HEK293 (cell line): ENCODE measurements around the gene SULF2.
A peak's percentile ranks its signal among the peaks of the same experiment; 100 is the strongest.

Experiments
- CTCF ChIA-PET: fragments of 350-600 bp; formaldehyde crosslinking; extraction: SDS; loops from one replicate; lab custom pipeline; 2021; ENCODE audit warnings: antibody characterized with exemption; lab: Yijun Ruan, JAX
- POLR2A ChIA-PET: fragments of 300-600 bp; formaldehyde crosslinking; extraction: SDS; loops from one replicate; lab custom pipeline; 2020; ENCODE audit warnings: antibody characterized with exemption, inconsistent platforms; lab: Yijun Ruan, JAX
- H3K27ac ChIP-seq: fragments of 200-500 bp; sonication (Bioruptor generic); 2 replicates; pipeline ENCODE4 v1.5.1; 2014; ENCODE audit warnings: low read depth, low read length, control low read depth, inconsistent platforms; ENCODE audit errors: extremely low read depth
- H3K36me3 ChIP-seq, 2 experiments: fragments of 200-500 bp in 1 of 2; sonication (Bioruptor generic) in 1 of 2; 1 replicate in 1 of 2; 2 replicates in 1 of 2; pipeline ENCODE4 v1.5.1; 2014 to 2017; ENCODE audit warnings: inconsistent platforms in 2 of 2, low read length in 2 of 2; ENCODE audit not compliant: control insufficient read depth in 2 of 2, insufficient read depth in 1 of 2
- H3K4me1 ChIP-seq: fragments of 200-500 bp; sonication (Bioruptor generic); 2 replicates; pipeline ENCODE4 v1.5.1; 2014; ENCODE audit warnings: mild to moderate bottlenecking, low read length, inconsistent platforms; ENCODE audit not compliant: control insufficient read depth, insufficient read depth
- H3K4me3 ChIP-seq: 2 replicates; pipeline ENCODE4 v1.5.1; 2011; ENCODE audit warnings: low read depth, mild to moderate bottlenecking, control low read depth, low read length, moderate library complexity
- H3K9me3 ChIP-seq: fragments of 200-500 bp; sonication (Bioruptor generic); 2 replicates; pipeline ENCODE4 v1.5.1; 2014; ENCODE audit warnings: low read depth, low read length, inconsistent platforms; ENCODE audit not compliant: control insufficient read depth, insufficient read depth
- EGR2 ChIP-seq: fragments of 450-650 bp; formaldehyde crosslinking; IDR thresholded peaks from 2 replicates; pipeline ENCODE4 v1.5.1; 2016; ENCODE audit warnings: low read depth, missing biosample characterization, missing genetic modification characterization
- HOXC10 ChIP-seq: sonication (generic); formaldehyde crosslinking; IDR thresholded peaks from 2 replicates; pipeline ENCODE4 v1.8.1; 2023; ENCODE audit warnings: mild to moderate bottlenecking, missing genetic modification reagents
- PBX3 ChIP-seq: sonication (generic); formaldehyde crosslinking; IDR thresholded peaks from 2 replicates; pipeline ENCODE4 v1.8.1; 2022; ENCODE audit warnings: mild to moderate bottlenecking, moderate library complexity, missing genetic modification reagents
- ZNF280C ChIP-seq: fragments of 450-650 bp; formaldehyde crosslinking; IDR thresholded peaks from 2 replicates; pipeline ENCODE4 v1.5.1; 2016; ENCODE audit warnings: missing biosample characterization, missing genetic modification characterization
- ZNF350 ChIP-seq: fragments of 450-650 bp; formaldehyde crosslinking; IDR thresholded peaks from 2 replicates; pipeline ENCODE4 v1.5.0; 2017; ENCODE audit warnings: missing biosample characterization, mild to moderate bottlenecking, missing genetic modification characterization
- ZNF394 ChIP-seq: fragments of 450-650 bp; formaldehyde crosslinking; IDR thresholded peaks from 2 replicates; pipeline ENCODE4 v1.5.1; 2016; ENCODE audit warnings: missing biosample characterization, missing genetic modification characterization, mild to moderate bottlenecking, moderate library complexity, borderline replicate concordance
- ZNF555 ChIP-seq: fragments of 450-650 bp; formaldehyde crosslinking; conservative IDR thresholded peaks from 2 replicates; pipeline ENCODE4 v1.5.1; 2017; ENCODE audit warnings: missing biosample characterization, mild to moderate bottlenecking, missing genetic modification characterization, inconsistent platforms
- ZNF585B ChIP-seq: fragments of 450-650 bp; formaldehyde crosslinking; IDR thresholded peaks from 2 replicates; pipeline ENCODE4 v1.5.1; 2016; ENCODE audit warnings: missing biosample characterization, missing genetic modification characterization
- ZNF654 ChIP-seq: fragments of 450-650 bp; formaldehyde crosslinking; IDR thresholded peaks from 2 replicates; pipeline ENCODE4 v1.5.1; 2016; ENCODE audit warnings: low read depth, missing biosample characterization, missing genetic modification characterization
- ZNF76 ChIP-seq: fragments of 450-650 bp; formaldehyde crosslinking; IDR thresholded peaks from 2 replicates; pipeline ENCODE4; 2016; ENCODE audit warnings: low read depth, missing biosample characterization, missing genetic modification characterization, borderline replicate concordance
- ZNF792 ChIP-seq: fragments of 450-650 bp; formaldehyde crosslinking; IDR thresholded peaks from 2 replicates; pipeline ENCODE4 v1.5.1; 2016; ENCODE audit warnings: missing biosample characterization, missing genetic modification characterization
- ZNF830 ChIP-seq: fragments of 450-650 bp; IDR thresholded peaks from 2 replicates; pipeline ENCODE4 v1.5.0; 2018; ENCODE audit warnings: missing biosample characterization, missing genetic modification characterization, low read depth, mild to moderate bottlenecking, moderate library complexity
- ZSCAN4 ChIP-seq: fragments of 450-650 bp; formaldehyde crosslinking; IDR thresholded peaks from 2 replicates; pipeline ENCODE4 v1.5.1; 2017; ENCODE audit warnings: missing biosample characterization, missing genetic modification characterization
- TF ChIP-seq, protein P1 (sequence below): fragments of 450-650 bp; formaldehyde crosslinking; IDR thresholded peaks from 2 replicates; pipeline ENCODE4 v1.5.1; 2016; ENCODE audit warnings: missing biosample characterization, missing genetic modification characterization
- TF ChIP-seq, protein P2 (sequence below): fragments of 450-650 bp; formaldehyde crosslinking; IDR thresholded peaks from 2 replicates; pipeline ENCODE4 v1.5.1; 2016; ENCODE audit warnings: missing biosample characterization, missing genetic modification characterization, borderline replicate concordance

SULF2 gene

GRCh38 chr20:47725248-47725973 is 59.9 kb downstream of the SULF2 start (continued):
- TF ChIP-seq, protein P1, sequence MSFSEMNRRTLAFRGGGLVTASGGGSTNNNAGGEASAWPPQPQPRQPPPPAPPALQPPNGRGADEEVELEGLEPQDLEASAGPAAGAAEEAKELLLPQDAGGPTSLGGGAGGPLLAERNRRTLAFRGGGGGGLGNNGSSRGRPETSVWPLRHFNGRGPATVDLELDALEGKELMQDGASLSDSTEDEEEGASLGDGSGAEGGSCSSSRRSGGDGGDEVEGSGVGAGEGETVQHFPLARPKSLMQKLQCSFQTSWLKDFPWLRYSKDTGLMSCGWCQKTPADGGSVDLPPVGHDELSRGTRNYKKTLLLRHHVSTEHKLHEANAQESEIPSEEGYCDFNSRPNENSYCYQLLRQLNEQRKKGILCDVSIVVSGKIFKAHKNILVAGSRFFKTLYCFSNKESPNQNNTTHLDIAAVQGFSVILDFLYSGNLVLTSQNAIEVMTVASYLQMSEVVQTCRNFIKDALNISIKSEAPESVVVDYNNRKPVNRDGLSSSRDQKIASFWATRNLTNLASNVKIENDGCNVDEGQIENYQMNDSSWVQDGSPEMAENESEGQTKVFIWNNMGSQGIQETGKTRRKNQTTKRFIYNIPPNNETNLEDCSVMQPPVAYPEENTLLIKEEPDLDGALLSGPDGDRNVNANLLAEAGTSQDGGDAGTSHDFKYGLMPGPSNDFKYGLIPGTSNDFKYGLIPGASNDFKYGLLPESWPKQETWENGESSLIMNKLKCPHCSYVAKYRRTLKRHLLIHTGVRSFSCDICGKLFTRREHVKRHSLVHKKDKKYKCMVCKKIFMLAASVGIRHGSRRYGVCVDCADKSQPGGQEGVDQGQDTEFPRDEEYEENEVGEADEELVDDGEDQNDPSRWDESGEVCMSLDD (tag by site-specific recombination) = no peak
- TF ChIP-seq, protein P2, sequence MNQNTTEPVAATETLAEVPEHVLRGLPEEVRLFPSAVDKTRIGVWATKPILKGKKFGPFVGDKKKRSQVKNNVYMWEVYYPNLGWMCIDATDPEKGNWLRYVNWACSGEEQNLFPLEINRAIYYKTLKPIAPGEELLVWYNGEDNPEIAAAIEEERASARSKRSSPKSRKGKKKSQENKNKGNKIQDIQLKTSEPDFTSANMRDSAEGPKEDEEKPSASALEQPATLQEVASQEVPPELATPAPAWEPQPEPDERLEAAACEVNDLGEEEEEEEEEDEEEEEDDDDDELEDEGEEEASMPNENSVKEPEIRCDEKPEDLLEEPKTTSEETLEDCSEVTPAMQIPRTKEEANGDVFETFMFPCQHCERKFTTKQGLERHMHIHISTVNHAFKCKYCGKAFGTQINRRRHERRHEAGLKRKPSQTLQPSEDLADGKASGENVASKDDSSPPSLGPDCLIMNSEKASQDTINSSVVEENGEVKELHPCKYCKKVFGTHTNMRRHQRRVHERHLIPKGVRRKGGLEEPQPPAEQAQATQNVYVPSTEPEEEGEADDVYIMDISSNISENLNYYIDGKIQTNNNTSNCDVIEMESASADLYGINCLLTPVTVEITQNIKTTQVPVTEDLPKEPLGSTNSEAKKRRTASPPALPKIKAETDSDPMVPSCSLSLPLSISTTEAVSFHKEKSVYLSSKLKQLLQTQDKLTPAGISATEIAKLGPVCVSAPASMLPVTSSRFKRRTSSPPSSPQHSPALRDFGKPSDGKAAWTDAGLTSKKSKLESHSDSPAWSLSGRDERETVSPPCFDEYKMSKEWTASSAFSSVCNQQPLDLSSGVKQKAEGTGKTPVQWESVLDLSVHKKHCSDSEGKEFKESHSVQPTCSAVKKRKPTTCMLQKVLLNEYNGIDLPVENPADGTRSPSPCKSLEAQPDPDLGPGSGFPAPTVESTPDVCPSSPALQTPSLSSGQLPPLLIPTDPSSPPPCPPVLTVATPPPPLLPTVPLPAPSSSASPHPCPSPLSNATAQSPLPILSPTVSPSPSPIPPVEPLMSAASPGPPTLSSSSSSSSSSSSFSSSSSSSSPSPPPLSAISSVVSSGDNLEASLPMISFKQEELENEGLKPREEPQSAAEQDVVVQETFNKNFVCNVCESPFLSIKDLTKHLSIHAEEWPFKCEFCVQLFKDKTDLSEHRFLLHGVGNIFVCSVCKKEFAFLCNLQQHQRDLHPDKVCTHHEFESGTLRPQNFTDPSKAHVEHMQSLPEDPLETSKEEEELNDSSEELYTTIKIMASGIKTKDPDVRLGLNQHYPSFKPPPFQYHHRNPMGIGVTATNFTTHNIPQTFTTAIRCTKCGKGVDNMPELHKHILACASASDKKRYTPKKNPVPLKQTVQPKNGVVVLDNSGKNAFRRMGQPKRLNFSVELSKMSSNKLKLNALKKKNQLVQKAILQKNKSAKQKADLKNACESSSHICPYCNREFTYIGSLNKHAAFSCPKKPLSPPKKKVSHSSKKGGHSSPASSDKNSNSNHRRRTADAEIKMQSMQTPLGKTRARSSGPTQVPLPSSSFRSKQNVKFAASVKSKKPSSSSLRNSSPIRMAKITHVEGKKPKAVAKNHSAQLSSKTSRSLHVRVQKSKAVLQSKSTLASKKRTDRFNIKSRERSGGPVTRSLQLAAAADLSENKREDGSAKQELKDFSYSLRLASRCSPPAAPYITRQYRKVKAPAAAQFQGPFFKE (tag by site-specific recombination) = no peak
- TF ChIP-seq ZSCAN4 (no peak), ZNF280C (tag by site-specific recombination) (no peak), ZNF654 (peak; percentile 90), ZNF585B (tag by site-specific recombination) (no peak)

DNA sequence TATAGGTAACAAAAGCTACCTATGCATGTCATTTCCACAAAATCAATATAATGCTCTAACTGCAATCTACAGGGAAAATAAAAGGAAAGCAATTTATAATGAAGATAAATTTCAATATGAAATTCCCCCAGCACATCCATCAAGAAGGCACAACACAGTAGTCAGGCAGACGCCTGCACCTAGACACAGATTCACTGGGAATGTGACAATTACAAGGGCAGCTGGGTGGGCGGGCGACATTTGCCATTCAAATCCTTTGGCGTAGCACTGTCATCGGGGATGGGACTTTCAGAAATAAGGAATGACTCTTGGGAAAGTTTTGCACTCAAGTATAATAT is 60.4 kb downstream of the SULF2 start:
- peaks cover 7% of the 10 kb centered on the region for H3K4me1 ChIP-seq

DNA sequence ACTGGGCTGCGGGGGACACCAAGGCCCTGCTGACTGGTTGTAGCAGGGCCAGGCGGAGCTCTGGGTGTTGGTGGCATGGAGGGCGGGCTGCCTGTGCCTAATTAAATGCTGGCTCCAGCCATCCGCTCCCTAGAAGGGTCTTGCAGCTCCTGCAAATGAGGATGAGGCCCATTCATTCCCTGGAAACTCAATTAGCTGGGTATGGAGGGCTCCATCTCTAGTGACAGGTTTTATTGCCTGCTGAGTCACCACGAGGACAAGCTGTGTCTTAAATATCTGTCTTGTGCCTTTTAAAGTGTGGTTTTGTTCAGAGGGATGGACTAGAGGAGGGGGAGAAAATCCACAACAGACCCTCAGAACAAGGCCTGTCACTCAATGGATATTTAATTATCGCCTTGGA is 60.9 kb downstream of the SULF2 start:
- Histone ChIP-seq H3K36me3 (no peaks in the 10 kb centered on the region; a peak in 1 of 3 replicates), H3K4me3 (no peak overlapping the region), H3K27ac (no peak overlapping the region), H3K4me1 (peaks cover 7% of the 10 kb centered on the region), H3K9me3 (no peaks in the 10 kb centered on the region)
- TF ChIP-seq ZNF350 (tag by site-specific recombination) (no peak), ZNF555 (tag by site-specific recombination) (no peak), ZNF830 (no peak), PBX3 (CRISPR knock-in tag) (no peak), ZNF76 (tag by site-specific recombination) (no peak), ZNF394 (tag by site-specific recombination) (no peak)
- ChIA-PET POLR2A (no interaction called here), CTCF (interaction anchor here (0.6 to 3.0 kb wide), 17 partner anchors 9 to 896 kb away, joined by 3 to 20 read pairs (median 4); partner anchors contain the start of gene SULF2)

More for the DNA sequence above, 60.4 kb downstream of the SULF2 start:
- Histone ChIP-seq H3K27ac (no peak overlapping the region), H3K9me3 (no peaks in the 10 kb centered on the region)
- TF ChIP-seq HOXC10 (CRISPR knock-in tag) (no peak), EGR2 (tag by site-specific recombination) (no peak), ZNF792 (tag by site-specific recombination) (no peak)
- TF ChIP-seq, all 188 proteins: peak for 0
- Histone ChIP-seq H3K36me3 (no peaks in the 10 kb centered on the region; a peak in 1 of 3 replicates), H3K4me3 (no peak overlapping the region)
- CTCF ChIA-PET = interaction anchor here (0.5 to 3.0 kb wide), 26 partner anchors 10 to 896 kb away, joined by 3 to 20 read pairs (median 4); partner anchors contain the start of gene SULF2
- POLR2A ChIA-PET = no interaction called here
